Erythroblast (primary cell): ENCODE results near the gene FILIP1L.

Source experiments
- GATA1 ChIP-seq: IDR thresholded peaks from 2 replicates; pipeline ENCODE4 v1.6.1; 2011; ENCODE audit warnings: low read depth, mild to moderate bottlenecking, control low read depth, low read length, moderate library complexity
- POLR2A ChIP-seq: IDR thresholded peaks from 2 replicates; pipeline ENCODE4 v1.6.1; 2011; ENCODE audit warnings: mild to moderate bottlenecking, low read length

DNA sequence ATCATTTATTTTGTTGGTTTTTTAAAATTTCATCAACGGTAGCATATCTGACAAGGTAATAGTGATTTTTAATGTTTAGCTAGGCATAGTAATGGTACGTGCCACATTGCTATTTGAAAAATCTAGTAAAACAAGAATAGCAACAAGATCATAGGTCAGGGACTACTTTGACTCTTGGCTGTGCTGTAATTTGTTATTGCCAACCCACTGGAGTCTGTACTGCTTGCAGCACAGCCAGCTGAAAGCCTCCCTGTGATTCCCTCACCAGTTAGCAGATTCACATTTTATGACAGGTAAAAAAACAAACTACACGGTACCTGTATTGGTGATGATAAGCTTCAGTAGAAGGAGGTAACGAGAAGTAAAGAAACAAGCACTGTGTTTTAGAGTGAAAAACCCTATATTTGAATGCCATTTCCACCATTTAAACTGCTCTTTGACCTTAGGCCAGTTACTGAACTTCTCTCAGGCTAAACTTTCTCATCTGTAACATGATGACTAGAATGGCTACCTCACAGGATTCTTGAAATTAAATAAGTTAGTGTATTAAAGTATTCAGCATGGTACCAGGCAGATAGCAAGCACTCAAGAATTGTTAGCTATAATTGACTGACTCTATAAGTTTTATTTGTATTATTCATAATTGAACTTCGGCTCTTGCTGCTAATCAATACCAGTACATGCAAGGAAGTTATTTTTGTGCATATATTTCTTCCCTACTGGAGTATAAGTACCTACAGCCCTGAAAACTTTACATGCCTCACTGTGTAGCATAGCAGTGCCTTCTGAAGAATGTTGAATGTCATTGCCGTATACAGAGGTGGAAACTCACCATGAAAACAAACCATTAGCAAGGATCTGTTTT is 16.1 kb downstream of the FILIP1L start:
- TF ChIP-seq POLR2A (no peak), GATA1 (no peak)
